Activated effector memory CD4-positive, alpha-beta T cell treated with Interleukin-2 at 50 U/mL for 16 hours (primary cell): Measurements from ENCODE around the gene TMEM263.
A peak's percentile ranks its signal among the peaks of the same experiment; 100 is the strongest.
"Not testable (repeated sequence)": the region's sequence is repeated elsewhere in the genome, so short reads cannot be mapped to it uniquely, and the experiment has no call there.

Source experiments
- DNase-seq: peaks from one replicate; pipeline ENCODE4 v3.0.0-alpha.2; 2020

The TMEM263 gene

GRCh38 chr12:106986625-106987389, 31.1 kb downstream of the TMEM263 start, which contains the start of gene MTERF2:
TSS of gene MTERF2 (minus strand) at chr12:106987146. CDS start at chr12:106978714, 8,432 bp downstream.
- DNase-seq, result peak; percentile 73

GRCh38 chr12:106987846-106988245, 32.1 kb downstream of the TMEM263 start:
- no peak for DNase-seq

- DNase-seq, result no peak
Observed at GRCh38 chr12:106994579-106995220, 39.0 kb downstream of the TMEM263 start.

- not testable (repeated sequence) for DNase-seq
Observed at GRCh38 chr12:106996102-106996501, 40.4 kb downstream of the TMEM263 start.

GRCh38 chr12:106997916-106998315, 42.2 kb downstream of the TMEM263 start:
- DNase-seq, result no peak

GRCh38 chr12:106999446-106999845, 43.7 kb downstream of the TMEM263 start:
- DNase-seq, result no peak

GRCh38 chr12:107002665-107003064, 47.0 kb downstream of the TMEM263 start:
- DNase-seq, result not testable (repeated sequence)

- DNase-seq, result no peak
Observed at GRCh38 chr12:107007411-107007810, 51.7 kb downstream of the TMEM263 start.

GRCh38 chr12:107011519-107011918, 55.8 kb downstream of the TMEM263 start:
- DNase-seq, result no peak

GRCh38 chr12:107012736-107013425, 57.2 kb downstream of the TMEM263 start:
- DNase-seq, result no peak

GRCh38 chr12:107014055-107014454, 58.3 kb downstream of the TMEM263 start:
- no peak for DNase-seq

GRCh38 chr12:107017042-107017441, 61.3 kb downstream of the TMEM263 start:
- DNase-seq, result no peak

- no peak for DNase-seq
Observed at GRCh38 chr12:107019546-107019945, 63.8 kb downstream of the TMEM263 start.
